Measurements from ENCODE around the gene NPBWR2. TPM values are rescaled to one million over a fixed set of nuclear protein-coding genes. Genes with fewer than 3 reads are reported as not detected.

NPBWR2 gene
- total and polyA plus RNA-seq, 9 of the 15 experiments (the other 6 are each of a cell fraction or from before 2014, with no cell fraction given) = not detected

DNA sequence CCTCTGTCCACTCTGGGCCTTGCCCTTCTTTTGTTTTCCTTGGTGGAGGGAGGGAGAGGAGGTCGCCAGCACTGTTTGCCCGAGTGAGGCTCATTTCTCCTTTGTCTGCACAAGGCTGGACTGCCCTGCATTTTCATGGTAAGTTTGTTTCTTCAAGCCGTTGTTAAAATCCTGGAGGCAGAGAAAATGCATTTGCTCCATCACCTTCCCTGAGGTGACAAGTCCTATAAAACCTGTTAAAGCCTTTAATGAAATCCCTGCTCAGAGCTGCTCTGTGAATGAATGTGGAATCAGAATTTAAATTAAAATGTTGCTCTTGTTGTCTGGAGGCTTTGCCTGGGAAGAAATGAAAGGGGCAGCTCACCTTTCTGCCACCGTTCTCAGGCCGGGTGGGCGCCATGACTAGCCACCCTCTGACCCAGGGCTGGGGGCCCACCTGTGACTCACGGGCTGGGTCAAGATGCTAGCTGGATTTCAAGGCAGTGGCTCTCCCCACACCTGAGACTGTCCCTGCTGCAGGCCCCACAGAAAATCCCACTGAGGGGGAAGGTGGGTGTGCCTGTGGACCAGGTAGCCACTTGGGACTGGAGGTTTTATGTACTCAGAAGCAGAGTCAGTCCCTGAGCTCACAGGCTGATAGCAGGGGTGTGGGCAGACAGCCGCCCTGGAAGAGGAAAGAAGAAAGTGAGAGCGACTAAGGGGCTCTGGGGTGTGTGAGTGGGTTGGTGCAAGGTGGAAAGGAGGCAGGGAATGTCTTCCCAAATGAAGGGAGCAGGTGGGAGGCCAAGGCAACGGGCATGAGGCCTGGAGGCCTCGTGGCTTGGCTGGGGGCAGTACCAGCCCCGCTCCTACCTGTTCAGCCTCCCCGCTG is 32.9 kb upstream of the NPBWR2 start (continued):
- TF ChIP-seq, protein P1, sequence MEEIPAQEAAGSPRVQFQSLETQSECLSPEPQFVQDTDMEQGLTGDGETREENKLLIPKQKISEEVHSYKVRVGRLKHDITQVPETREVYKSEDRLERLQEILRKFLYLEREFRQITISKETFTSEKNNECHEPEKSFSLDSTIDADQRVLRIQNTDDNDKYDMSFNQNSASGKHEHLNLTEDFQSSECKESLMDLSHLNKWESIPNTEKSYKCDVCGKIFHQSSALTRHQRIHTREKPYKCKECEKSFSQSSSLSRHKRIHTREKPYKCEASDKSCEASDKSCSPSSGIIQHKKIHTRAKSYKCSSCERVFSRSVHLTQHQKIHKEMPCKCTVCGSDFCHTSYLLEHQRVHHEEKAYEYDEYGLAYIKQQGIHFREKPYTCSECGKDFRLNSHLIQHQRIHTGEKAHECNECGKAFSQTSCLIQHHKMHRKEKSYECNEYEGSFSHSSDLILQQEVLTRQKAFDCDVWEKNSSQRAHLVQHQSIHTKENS (CRISPR knock-in tag; IDR thresholded peaks at IDR 0.05) = no peak

DNA sequence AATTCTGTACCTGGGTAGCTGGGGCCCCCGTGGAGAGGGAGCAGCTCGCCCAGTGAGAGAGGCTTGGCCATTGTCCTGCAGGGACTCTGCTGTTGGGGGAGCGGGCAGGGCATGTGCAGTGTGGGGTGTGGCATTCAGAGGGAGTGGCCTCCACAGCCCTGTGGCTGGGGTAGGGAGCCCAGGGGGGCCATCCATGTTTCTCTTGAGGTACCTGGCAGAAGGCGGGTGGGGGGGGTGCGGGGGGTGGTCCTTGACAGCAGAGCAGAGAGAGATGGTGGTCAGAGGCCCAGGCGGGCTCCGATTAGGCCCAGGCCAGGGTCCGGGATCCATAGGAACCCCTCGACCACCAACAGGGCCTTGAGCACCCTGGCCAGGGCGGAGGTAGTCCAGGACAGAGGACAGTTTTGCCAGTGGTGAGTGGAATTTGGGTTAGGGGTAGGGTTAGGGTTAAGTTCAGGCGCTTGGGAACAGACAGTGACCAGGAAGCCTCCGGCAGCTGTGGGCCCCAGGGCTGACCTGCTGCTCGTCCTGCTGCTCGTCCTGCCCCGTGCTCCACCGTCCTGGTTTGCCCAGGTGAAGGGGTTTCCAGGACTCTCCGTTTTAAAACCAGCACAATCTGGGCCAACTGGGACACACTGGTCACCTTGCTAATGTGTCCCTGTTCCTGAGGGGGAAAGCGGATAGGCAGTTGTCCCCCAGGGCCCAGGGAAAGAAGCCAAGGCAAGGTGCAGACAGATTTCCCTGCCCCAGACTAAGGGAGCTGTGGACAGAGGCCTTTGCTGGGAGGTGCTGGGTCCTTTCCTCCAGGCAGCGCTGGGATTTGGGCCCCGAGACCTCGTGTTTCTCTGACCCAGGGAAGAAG is 32.1 kb upstream of the NPBWR2 start:
- FAIRE-seq = no peak
- Histone ChIP-seq H3K4me2 (ENCODE audit: insufficient read depth, low read length) (no peak overlapping the region), H4K20me1 (replicated peaks; ENCODE audit: control insufficient read depth, insufficient read depth, low read length) (no peaks in the 10 kb centered on the region), H3K36me3 (ENCODE audit: control insufficient read depth, insufficient read depth, low read length) (no peaks in the 10 kb centered on the region), H3K9me3 (replicated peaks; ENCODE audit: control insufficient read depth, insufficient read depth, low read depth, low read length) (peaks cover 8% of the 10 kb centered on the region), H2AFZ (ENCODE audit: low read depth, low read length) (no peak overlapping the region), H3K79me2 (ENCODE audit: control insufficient read depth, insufficient read depth, low read length) (no peaks in the 10 kb centered on the region), H3K4me1 (replicated peaks in 1 of 2; ENCODE audit: control insufficient read depth in 2 of 2, insufficient read depth in 2 of 2, low read length in 2 of 2) (no peaks in the 10 kb centered on the region), H3K9me1 (ENCODE audit: control insufficient read depth, insufficient read depth, low read length) (no peaks in the 10 kb centered on the region), H3K4me3 (no peak overlapping the region), H3K27me3 (ENCODE audit: control insufficient read depth in 2 of 2, insufficient read depth in 2 of 2, low read length in 2 of 2) (peaks cover 17 to 67% of the 10 kb centered on the region in 2 experiments; a peak in 4 of 5 replicates), H3K9ac (ENCODE audit: insufficient read depth in 1 of 2, low read depth in 2 of 2, low read length in 2 of 2) (0 out of 4 replicates have a peak overlapping the region, but pooled peaks of 1 of the 2 experiments have one; percentile 17), H3K27ac (ENCODE audit: extremely low read depth, low read depth, low read length) (no peak overlapping the region)
- peak; percentile 38; the same call in 1 of the 3 replicates for ATAC-seq
- in situ Hi-C loops (cut with MboI) = no loop called here
- intact Hi-C loops (cut with micrococcal nuclease) = no loop called here
- WGBS (ENCODE audit: insufficient coverage, low coverage, missing lambda C conversion rate) = 6% methylated on average over 19 of the region's 21 CpGs
- TF ChIP-seq ETV5 (CRISPR knock-in tag; IDR thresholded peaks at IDR 0.05; ENCODE audit: low read depth) (no peak), ZNF143 (CRISPR knock-in tag; IDR thresholded peaks at IDR 0.05) (no peak), STAT5A (IDR thresholded peaks at IDR 0.05; ENCODE audit: borderline replicate concordance, low read length) (no peak), TEAD1 (CRISPR knock-in tag; IDR thresholded peaks at IDR 0.05) (no peak), ZSCAN32 (CRISPR knock-in tag; IDR thresholded peaks at IDR 0.05) (no peak), TAF15 (IDR thresholded peaks at IDR 0.05; ENCODE audit: low read depth, low read length) (no peak), PRPF4 (IDR thresholded peaks at IDR 0.05; ENCODE audit: insufficient read depth, low read depth, low read length, poor library complexity, severe bottlenecking) (no peak), ZNF75A (CRISPR knock-in tag; IDR thresholded peaks at IDR 0.05) (no peak), STAG1 (CRISPR knock-in tag; IDR thresholded peaks at IDR 0.05; ENCODE audit: borderline replicate concordance) (no peak)
- DNase-seq (ENCODE audit: extremely low read depth in 1 of 4, low spot score in 3 of 4) = no peak
- no TSS peak for BruUV-seq (replicated peaks)
- ChIA-PET POLR2A (interaction anchor here (0.6 to 0.7 kb wide), 2 partner anchors 79 to 618 kb away, joined by 3 read pairs; no protein-coding TSS in a partner anchor), CTCF (ENCODE audit: low intra/inter-chr PET ratio) (no interaction called here)
